Mucosa of descending colon (tissue), 3 donors: Measurements from ENCODE around the gene FAM53B. TPM values are rescaled to one million over a fixed set of nuclear protein-coding genes. Genes with fewer than 3 reads are reported as not detected.

Experiments
- ATAC-seq: fragments of 200-7000 bp; cut with Tn5 transposase; one replicate; pipeline ENCODE4 v1.9.1; 2020; ENCODE audit warnings: mild to moderate bottlenecking, moderate library complexity
- DNase-seq, 3 donors: peaks; one replicate each; pipeline ENCODE4 v3.0.0-alpha.2; 2020
- H3K36me3 ChIP-seq: fragments of 200-600 bp; one replicate; pipeline ENCODE4 v1.8.0; 2021; ENCODE audit warnings: low read depth, mild to moderate bottlenecking
- H3K4me1 ChIP-seq: fragments of 200-600 bp; one replicate; pipeline ENCODE4 v1.8.0; 2021; ENCODE audit warnings: low read depth, mild to moderate bottlenecking
- H3K4me3 ChIP-seq: fragments of 200-600 bp; one replicate; pipeline ENCODE4 v1.8.0; 2021; ENCODE audit warnings: mild to moderate bottlenecking
- H3K9me3 ChIP-seq: fragments of 200-600 bp; one replicate; pipeline ENCODE4 v1.8.0; 2021; ENCODE audit warnings: mild to moderate bottlenecking
- intact Hi-C, 2 donors: fragments of 100-400 bp; cut with DNase I in 1 of 2; cut with micrococcal nuclease in 1 of 2; formaldehyde crosslinking; loops; one replicate each; pipeline versions ENCODE4 v1.11.0 to v1.11.1; 2022; cut with DNase I, micrococcal nuclease
- total RNA-seq, 3 donors: library from RNA; stranded (reverse); fragmentation: NEBNext Ultra II Directional in 2 of 3; extraction: Animal tissue kit (Norgen Biotek cat#: 25700) in 2 of 3; gene quantifications; one replicate each; pipeline versions ENCODE4 v1.2.1 to v1.2.4, GENCODE V29; 2021 to 2023
- TF ChIP-seq, protein P1 (sequence below): fragments of 200-600 bp; IDR thresholded peaks from one replicate; pipeline ENCODE4 v1.8.0; 2022; ENCODE audit warnings: antibody characterized with exemption, mild to moderate bottlenecking
- donor health status: DM: no; HTN: no; CAD: no; lungs with moderate emphysema.
- donor health status: DM: no; HTN: no; CAD: no.
- donor health status: DM: no; HTN: yes; CAD: no.

Gene FAM53B
- total RNA-seq, 3 donors from 2014 or later: 37.2 to 48.0 (median 44.2) TPM

DNA sequence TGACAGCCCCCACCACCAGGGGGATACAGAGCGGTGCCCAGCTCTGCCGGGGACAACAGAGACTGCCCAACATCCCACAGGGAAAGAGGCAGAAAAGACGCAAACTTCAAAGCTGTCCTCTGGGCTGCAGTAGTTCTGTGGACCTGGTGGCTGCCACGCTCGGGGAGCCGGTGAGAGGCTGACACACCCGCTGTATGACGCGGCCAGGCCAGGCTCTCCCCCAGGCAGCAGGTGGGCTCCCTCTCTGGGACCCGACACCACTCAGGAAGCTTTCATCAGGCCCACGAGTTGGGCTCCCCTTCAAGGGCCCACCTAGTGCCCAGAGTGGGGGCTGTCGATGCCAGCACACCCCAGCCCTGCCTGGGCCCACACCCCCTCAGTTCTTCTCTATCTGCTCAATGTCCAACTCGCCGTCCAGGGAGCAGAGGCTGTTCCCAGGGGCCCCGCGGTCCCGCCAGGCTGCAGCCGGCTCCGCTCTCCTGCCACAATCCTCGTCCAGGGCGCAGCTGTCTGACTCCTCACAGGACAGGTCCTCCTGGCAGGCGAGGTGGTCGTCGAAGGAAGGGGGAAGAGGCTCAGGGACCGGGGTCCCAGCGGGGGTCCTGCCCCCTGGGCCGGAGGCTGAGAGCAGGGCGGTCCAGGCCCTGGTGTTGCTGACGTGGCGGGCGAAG lies 121.2 kb downstream of the FAM53B start:
- Histone ChIP-seq H3K36me3 (no peaks in the 10 kb centered on the region), H3K4me3 (no peak overlapping the region), H3K9me3 (no peaks in the 10 kb centered on the region), H3K4me1 (peaks cover 25% of the 10 kb centered on the region)
- no peak for ATAC-seq
- intact Hi-C loops: no loop called here
- TF ChIP-seq, protein P1, sequence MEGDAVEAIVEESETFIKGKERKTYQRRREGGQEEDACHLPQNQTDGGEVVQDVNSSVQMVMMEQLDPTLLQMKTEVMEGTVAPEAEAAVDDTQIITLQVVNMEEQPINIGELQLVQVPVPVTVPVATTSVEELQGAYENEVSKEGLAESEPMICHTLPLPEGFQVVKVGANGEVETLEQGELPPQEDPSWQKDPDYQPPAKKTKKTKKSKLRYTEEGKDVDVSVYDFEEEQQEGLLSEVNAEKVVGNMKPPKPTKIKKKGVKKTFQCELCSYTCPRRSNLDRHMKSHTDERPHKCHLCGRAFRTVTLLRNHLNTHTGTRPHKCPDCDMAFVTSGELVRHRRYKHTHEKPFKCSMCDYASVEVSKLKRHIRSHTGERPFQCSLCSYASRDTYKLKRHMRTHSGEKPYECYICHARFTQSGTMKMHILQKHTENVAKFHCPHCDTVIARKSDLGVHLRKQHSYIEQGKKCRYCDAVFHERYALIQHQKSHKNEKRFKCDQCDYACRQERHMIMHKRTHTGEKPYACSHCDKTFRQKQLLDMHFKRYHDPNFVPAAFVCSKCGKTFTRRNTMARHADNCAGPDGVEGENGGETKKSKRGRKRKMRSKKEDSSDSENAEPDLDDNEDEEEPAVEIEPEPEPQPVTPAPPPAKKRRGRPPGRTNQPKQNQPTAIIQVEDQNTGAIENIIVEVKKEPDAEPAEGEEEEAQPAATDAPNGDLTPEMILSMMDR: no peak
- DNase-seq: no peak

DNA sequence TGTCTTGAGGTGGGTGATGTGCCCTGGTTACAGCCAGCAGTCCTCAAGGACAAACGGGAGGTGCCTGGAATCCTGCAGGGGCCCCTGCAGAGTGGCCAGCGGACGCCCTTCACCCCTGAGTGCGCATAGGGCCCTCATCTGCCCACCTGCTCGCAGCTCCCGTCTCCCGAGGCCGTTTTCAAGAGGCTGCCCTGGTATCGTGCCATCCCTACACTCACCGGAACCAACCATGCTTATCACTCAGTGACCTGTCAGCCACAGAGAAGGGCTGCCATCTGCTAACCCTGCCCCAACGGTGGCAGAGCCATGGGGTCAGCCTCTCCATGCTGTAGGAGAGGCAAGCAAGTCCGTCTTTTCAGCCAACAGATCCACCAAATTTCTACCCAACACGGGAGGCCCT lies 122.0 kb downstream of the FAM53B start:
- DNase-seq (no peak), ATAC-seq (no peak)
- intact Hi-C loops: no loop called here
- H3K9me3 ChIP-seq: no peaks in the 10 kb centered on the region
- TF ChIP-seq, protein P1: no peak
- no peaks in the 10 kb centered on the region for H3K36me3 ChIP-seq
- peaks cover 16% of the 10 kb centered on the region for H3K4me1 ChIP-seq
- H3K4me3 ChIP-seq: no peak overlapping the region

DNA sequence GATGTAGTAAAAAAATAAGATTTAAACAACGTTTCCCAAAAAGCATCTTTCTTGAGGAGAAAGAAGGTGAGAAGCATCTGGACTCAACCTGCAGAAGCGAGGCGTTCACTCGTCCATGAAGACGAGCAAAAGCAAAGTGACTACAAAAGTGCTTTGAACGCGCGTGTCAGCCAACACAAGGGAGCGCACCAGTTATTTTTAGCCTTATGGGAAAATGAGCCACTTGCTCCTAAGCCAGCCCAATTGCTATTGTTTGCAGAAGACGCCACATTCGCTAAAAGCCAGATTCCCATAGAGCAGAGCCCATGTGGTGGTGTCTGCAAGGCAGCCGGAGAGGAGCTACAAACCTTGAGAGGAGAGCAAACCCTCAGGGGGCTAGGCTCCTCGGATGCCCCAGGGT lies 122.5 kb downstream of the FAM53B start:
- Histone ChIP-seq H3K4me1 (peaks cover 11% of the 10 kb centered on the region), H3K36me3 (no peaks in the 10 kb centered on the region), H3K4me3 (no peak overlapping the region), H3K9me3 (no peaks in the 10 kb centered on the region)
- TF ChIP-seq, protein P1: no peak
- ATAC-seq: no peak
- DNase-seq: no peak
- intact Hi-C loops: no loop called here

DNA sequence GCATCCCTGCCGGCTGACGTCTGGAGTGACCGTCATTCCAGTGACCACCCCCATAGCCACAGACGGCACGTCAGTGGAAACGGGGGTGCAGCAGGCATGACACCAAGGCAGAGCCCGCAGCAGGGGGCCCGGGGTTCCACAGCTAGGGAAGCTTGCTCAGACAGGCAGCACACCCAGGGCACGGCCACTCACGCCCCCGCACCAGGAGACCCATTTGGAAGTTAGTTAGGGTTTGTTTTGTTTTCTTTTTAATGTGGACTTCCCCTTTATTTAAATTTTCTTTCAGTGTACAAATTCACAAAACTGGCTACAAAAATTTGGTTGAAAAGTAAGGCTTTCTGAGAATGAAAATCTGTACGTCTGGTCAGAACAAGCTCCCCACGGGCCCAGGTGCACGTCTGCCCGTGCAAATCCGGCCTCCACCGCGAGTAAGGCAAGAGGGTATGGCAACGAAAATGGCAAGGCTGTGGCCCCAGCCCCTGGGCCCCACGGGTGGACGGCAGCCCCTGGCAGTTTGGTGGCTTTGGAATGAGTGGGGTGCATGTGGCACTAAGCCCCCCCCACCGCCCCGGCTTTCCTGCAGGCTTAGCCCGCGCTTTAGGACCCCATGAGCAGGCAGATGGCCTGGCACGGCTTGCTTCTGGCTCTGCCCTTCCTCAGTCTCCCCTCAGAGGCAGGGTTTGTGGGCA lies 124.2 kb downstream of the FAM53B start:
- Histone ChIP-seq H3K4me3 (no peak overlapping the region), H3K4me1 (peaks cover 8% of the 10 kb centered on the region), H3K9me3 (no peaks in the 10 kb centered on the region), H3K36me3 (no peaks in the 10 kb centered on the region)
- TF ChIP-seq, protein P1: no peak
- intact Hi-C loops: no loop called here
- ATAC-seq (peak; percentile 2), DNase-seq (no peak)

DNA sequence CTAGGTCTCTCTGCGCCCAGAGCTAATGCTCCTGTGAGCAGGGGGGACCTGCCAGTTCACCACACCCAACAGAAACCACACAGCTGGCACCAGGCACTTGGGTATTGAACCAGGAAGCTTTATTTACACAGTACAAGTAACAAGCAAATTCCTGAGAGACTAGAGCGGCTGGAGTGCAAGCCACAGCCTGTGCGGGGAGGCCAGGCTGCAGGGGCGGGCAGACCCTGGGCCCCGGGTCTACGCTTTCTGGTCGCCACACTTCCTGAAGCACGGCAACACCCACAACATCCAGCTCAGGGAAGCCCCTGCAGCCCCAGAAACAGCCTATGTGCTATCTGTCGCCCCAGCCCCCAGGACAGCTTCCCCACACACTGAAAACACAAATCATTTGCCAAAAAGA lies 125.0 kb downstream of the FAM53B start:
- ATAC-seq: peak; percentile 58
- no peaks in the 10 kb centered on the region for H3K36me3 ChIP-seq
- intact Hi-C loops: no loop called here

More for the DNA sequence above, 125.0 kb downstream of the FAM53B start:
- TF ChIP-seq, protein P1: no peak
- Histone ChIP-seq H3K9me3 (no peaks in the 10 kb centered on the region), H3K4me1 (peaks cover 8% of the 10 kb centered on the region), H3K4me3 (no peak overlapping the region)
- DNase-seq: no peak
